H1 (cell line): ENCODE measurements around the gene GPALPP1. TPM values are rescaled to one million over a fixed set of nuclear protein-coding genes. Genes with fewer than 3 reads are reported as not detected.

Experiments
- CTCF ChIA-PET: fragments of 300-600 bp; sonication (Branson Sonifier 250); formaldehyde crosslinking; loops from one replicate; lab custom pipeline; 2021; ENCODE audit not compliant: partially characterized antibody; lab: Charles Lee
- POLR2A ChIA-PET: fragments of 300-600 bp; sonication (Branson Sonifier 250); formaldehyde crosslinking; loops from one replicate; lab custom pipeline; 2021; ENCODE audit warnings: inconsistent platforms; ENCODE audit not compliant: partially characterized antibody; lab: Charles Lee
- DNase-seq, 2 experiments: peaks; one replicate each; pipeline versions ENCODE4 v3.0.0 to v3.0.0-alpha.2; 2010 to 2022; ENCODE audit warnings: low spot score in 2 of 2, low read depth in 1 of 2, mixed read lengths in 1 of 2
- FAIRE-seq: peaks from 2 replicates; lab custom pipeline; 2011; peaks lifted over from hg19 to GRCh38; lab: Jason Lieb, UNC
- H2AFZ ChIP-seq: 2 replicates; pipeline ENCODE4 v1.8.1; 2012; ENCODE audit warnings: low read length, inconsistent platforms
- H2AK5ac ChIP-seq: 2 replicates; pipeline ENCODE4 v1.6.1; 2013; ENCODE audit warnings: low read depth, low read length
- H2BK120ac ChIP-seq: replicated peaks from 2 replicates; pipeline ENCODE3; 2013; ENCODE audit warnings: low read depth, low read length, inconsistent platforms
- H2BK12ac ChIP-seq: 2 replicates; pipeline ENCODE4 v1.6.1; 2013; ENCODE audit warnings: low read depth, low read length
- H2BK15ac ChIP-seq: 2 replicates; pipeline ENCODE4 v1.6.1; 2013; ENCODE audit warnings: low read length
- H2BK20ac ChIP-seq: 2 replicates; pipeline ENCODE4 v1.6.1; 2013; ENCODE audit warnings: low read length
- H2BK5ac ChIP-seq: 2 replicates; pipeline ENCODE4 v1.6.1; 2013; ENCODE audit warnings: low read depth, low read length
- H3K14ac ChIP-seq: 2 replicates; pipeline ENCODE4 v1.6.1; 2013; ENCODE audit warnings: inconsistent platforms; ENCODE audit not compliant: insufficient read length
- H3K18ac ChIP-seq: 2 replicates; pipeline ENCODE4 v1.6.1; 2013; ENCODE audit warnings: low read length; ENCODE audit errors: extremely low read depth
- H3K23ac ChIP-seq: 2 replicates; pipeline ENCODE4 v1.6.1; 2013; ENCODE audit warnings: inconsistent platforms; ENCODE audit not compliant: insufficient read length
- H3K23me2 ChIP-seq: 2 replicates; pipeline ENCODE4 v1.6.1; 2013; ENCODE audit warnings: low read depth, low read length
- H3K27ac ChIP-seq: 2 replicates; pipeline ENCODE4 v1.6.1; 2011; ENCODE audit warnings: low read depth, low read length, inconsistent platforms
- H3K27me3 ChIP-seq, 4 experiments: replicated peaks in 1 of 4; 1 replicate in 1 of 4; 2 replicates in 3 of 4; pipeline versions ENCODE4 v1.6.1 to v1.8.1; 2011 to 2013; ENCODE audit warnings: low read length in 3 of 4, mild to moderate bottlenecking in 3 of 4, inconsistent platforms in 2 of 4, mixed read lengths in 2 of 4, moderate library complexity in 1 of 4; ENCODE audit not compliant: control insufficient read depth in 3 of 4, insufficient read depth in 3 of 4; ENCODE audit errors: extremely low read depth in 1 of 4
- H3K36me3 ChIP-seq, 4 experiments: 2 replicates each; pipeline versions ENCODE4 v1.6.1 to v1.8.1; 2011 to 2013; ENCODE audit warnings: mild to moderate bottlenecking in 4 of 4, low read length in 3 of 4, moderate library complexity in 2 of 4, control low read depth in 1 of 4, inconsistent platforms in 1 of 4; ENCODE audit not compliant: insufficient read depth in 4 of 4, control insufficient read depth in 2 of 4
- H3K4ac ChIP-seq: replicated peaks from 2 replicates; pipeline ENCODE3; 2013; ENCODE audit warnings: low read length, low read depth, mixed read lengths, inconsistent platforms; ENCODE audit not compliant: insufficient read length
- H3K4me1 ChIP-seq, 4 experiments: replicated peaks in 1 of 4; 1 replicate in 1 of 4; 2 replicates in 3 of 4; pipeline versions ENCODE4 v1.6.1 to v1.8.1; 2011 to 2013; ENCODE audit warnings: low read length in 3 of 4, inconsistent platforms in 2 of 4, mixed read lengths in 1 of 4; ENCODE audit not compliant: insufficient read depth in 4 of 4, control insufficient read depth in 3 of 4
- H3K4me2 ChIP-seq, 2 experiments: 2 replicates each; pipeline versions ENCODE4 v1.6.1 to v1.8.1; 2011 to 2013; ENCODE audit warnings: low read depth in 2 of 2, low read length in 2 of 2, control low read depth in 1 of 2, inconsistent platforms in 1 of 2, mild to moderate bottlenecking in 1 of 2; ENCODE audit not compliant: insufficient read depth in 1 of 2
- H3K4me3 ChIP-seq, 4 experiments: fragments of 200-600, 300-600 bp in 1 of 4; sonication (generic), shearing (Covaris generic), sonication (Bioruptor Twin) in 1 of 4; 2 replicates each; pipeline versions ENCODE4 v1.5.1 to v1.8.1; 2011 to 2016; ENCODE audit warnings: low read length in 4 of 4, low read depth in 3 of 4, control low read depth in 2 of 4, inconsistent platforms in 2 of 4, mild to moderate bottlenecking in 2 of 4, mixed read lengths in 1 of 4, moderate library complexity in 1 of 4; ENCODE audit not compliant: insufficient read depth in 2 of 4; ENCODE audit errors: extremely low read depth in 1 of 4
- H3K56ac ChIP-seq: replicated peaks from 2 replicates; pipeline ENCODE3; 2013; ENCODE audit warnings: low read depth, mild to moderate bottlenecking, mixed read lengths, low read length, inconsistent platforms; ENCODE audit not compliant: insufficient read length
- H3K79me1 ChIP-seq: 2 replicates; pipeline ENCODE4 v1.6.1; 2013; ENCODE audit warnings: low read depth, low read length, control low read depth
- H3K79me2 ChIP-seq, 2 experiments: 2 replicates each; pipeline versions ENCODE4 v1.6.1 to v1.8.1; 2012 to 2013; ENCODE audit warnings: low read length in 2 of 2, mild to moderate bottlenecking in 2 of 2, inconsistent platforms in 1 of 2; ENCODE audit not compliant: insufficient read depth in 2 of 2, control insufficient read depth in 1 of 2
- H3K9ac ChIP-seq, 4 experiments: replicated peaks in 1 of 4; 1 replicate in 1 of 4; 2 replicates in 3 of 4; pipeline versions ENCODE4 v1.6.1 to v1.8.1; 2011 to 2013; ENCODE audit warnings: low read depth in 3 of 4, low read length in 3 of 4, control low read depth in 2 of 4, mild to moderate bottlenecking in 2 of 4, moderate library complexity in 2 of 4, inconsistent platforms in 1 of 4; ENCODE audit errors: extremely low read depth in 1 of 4
- H3K9me3 ChIP-seq, 2 experiments: 2 replicates each; pipeline versions ENCODE4 v1.6.1 to v1.8.1; 2012 to 2013; ENCODE audit warnings: mild to moderate bottlenecking in 2 of 2, moderate library complexity in 2 of 2, control low read depth in 1 of 2, inconsistent platforms in 1 of 2, low read depth in 1 of 2, low read length in 1 of 2, mixed read lengths in 1 of 2; ENCODE audit not compliant: insufficient read depth in 2 of 2
- H4K20me1 ChIP-seq, 2 experiments: replicated peaks in 1 of 2; 2 replicates each; pipeline versions ENCODE3 to v1.8.1; 2011 to 2013; ENCODE audit warnings: inconsistent platforms in 2 of 2, low read length in 2 of 2, mild to moderate bottlenecking in 1 of 2; ENCODE audit not compliant: insufficient read depth in 2 of 2, control insufficient read depth in 1 of 2
- H4K5ac ChIP-seq: 2 replicates; pipeline ENCODE4 v1.6.1; 2013; ENCODE audit warnings: low read length, low read depth, mixed read lengths, inconsistent platforms; ENCODE audit not compliant: insufficient read length
- H4K8ac ChIP-seq: 2 replicates; pipeline ENCODE4 v1.8.0; 2013; ENCODE audit warnings: mild to moderate bottlenecking, moderate library complexity, low read length, inconsistent platforms; ENCODE audit not compliant: insufficient read depth; ENCODE audit errors: extremely low read depth
- H4K91ac ChIP-seq: replicated peaks from 2 replicates; pipeline ENCODE3; 2013; ENCODE audit warnings: low read length, mixed read lengths, inconsistent platforms; ENCODE audit not compliant: insufficient read length
- ASH2L ChIP-seq: fragments of 200-600, 300-600 bp; sonication (generic); IDR thresholded peaks from one replicate; pipeline ENCODE4 v1.7.1; 2017; ENCODE audit warnings: low read length
- ATF3 ChIP-seq: IDR thresholded peaks from 2 replicates; pipeline ENCODE4 v1.6.1; 2011; ENCODE audit warnings: low read depth, mild to moderate bottlenecking, low read length; ENCODE audit not compliant: insufficient read depth
- BACH1 ChIP-seq: IDR thresholded peaks from 2 replicates; pipeline ENCODE4 v1.6.1; 2012; ENCODE audit warnings: low read length, improper control_type of control experiment
- FOSL1 ChIP-seq: IDR thresholded peaks from 2 replicates; pipeline ENCODE4 v1.6.1; 2011; ENCODE audit warnings: mild to moderate bottlenecking, low read depth, low read length, moderate library complexity; ENCODE audit not compliant: insufficient read depth
- TAF1 ChIP-seq: IDR thresholded peaks from 2 replicates; pipeline ENCODE4 v1.6.1; 2011; ENCODE audit warnings: mild to moderate bottlenecking, low read depth, low read length
- polyA plus RNA-seq, 7 experiments: library from polyadenylated mRNA; depleted of rRNA in 3 of 7; stranded (reverse) in 5 of 7; unstranded in 2 of 7; fragments of >200 nt in 5 of 7; fragments of 200-250 nt in 2 of 7; gene quantifications; 1 replicate in 5 of 7; 2 replicates in 1 of 7; 4 replicates in 1 of 7; pipeline versions ENCODE4 v1.2.1 to v1.2.3, GENCODE V29; 2011 to 2013; ENCODE audit warnings: missing spikeins in 2 of 7, mixed read lengths in 2 of 7
- total RNA-seq: library from RNA; stranded (reverse); fragmentation: NEBNext Ultra II Directional; extraction: Animal tissue kit (Norgen Biotek cat#: 25700); gene quantifications from 2 replicates; pipeline ENCODE4 v1.2.1, GENCODE V29; 2021

The GPALPP1 gene
- total and polyA plus RNA-seq, 2 of the 8 experiments (the other 6 are each of a cell fraction or from before 2014, with no cell fraction given) = 8.5 to 26.1 TPM

- Histone ChIP-seq H3K36me3 (peaks cover 0 to 2% (median 0%) of the 10 kb centered on the region in 4 experiments; a peak in 1 of 8 replicates), H3K9ac (no peak overlapping the region), H4K5ac (no peak overlapping the region), H2BK5ac (no peak overlapping the region), H3K56ac (no peak overlapping the region), H2BK20ac (no peak overlapping the region), H3K4me2 (no peak overlapping the region), H4K91ac (no peak overlapping the region), H3K27ac (no peak overlapping the region), H2BK12ac (no peak overlapping the region), H2BK15ac (no peak overlapping the region), H2AK5ac (no peak overlapping the region), H3K79me2 (no peaks in the 10 kb centered on the region), H4K8ac (no peak overlapping the region), H4K20me1 (peaks cover 0 to 2% of the 10 kb centered on the region in 2 experiments), H3K18ac (no peak overlapping the region), H3K4me3 (no peak overlapping the region), H3K4me1 (no peaks in the 10 kb centered on the region), H3K79me1 (no peaks in the 10 kb centered on the region), H2AFZ (no peak overlapping the region), H3K27me3 (no peaks in the 10 kb centered on the region), H3K14ac (no peak overlapping the region), H3K4ac (no peak overlapping the region), H3K23ac (no peak overlapping the region), H2BK120ac (no peak overlapping the region), H3K23me2 (no peaks in the 10 kb centered on the region), H3K9me3 (no peaks in the 10 kb centered on the region)
- CTCF ChIA-PET = no interaction called here
- POLR2A ChIA-PET = no interaction called here
- TF ChIP-seq BACH1 = no peak
- TF ChIP-seq FOSL1 = no peak
- TF ChIP-seq ATF3 = no peak
- no peak for TF ChIP-seq ASH2L
- no peak for TF ChIP-seq TAF1
- FAIRE-seq = no peak
- no peak for DNase-seq
These were observed 38.2 kb upstream of the GPALPP1 start for GRCh38 chr13:44951184-44951583.
